HepG2 (cell line): ENCODE data around the gene TULP4. TPM values are rescaled to one million over a fixed set of nuclear protein-coding genes. Genes with fewer than 3 reads are reported as not detected.

ENCODE experiments used
- DR1 ChIP-seq: sonication (generic); formaldehyde crosslinking; IDR thresholded peaks from 2 replicates; pipeline ENCODE4 v1.8.0; 2021; ENCODE audit warnings: mild to moderate bottlenecking, missing genetic modification reagents, inconsistent platforms
- EHMT2 ChIP-seq: fragments of 200-600 bp; sonication (generic); IDR thresholded peaks from 2 replicates; pipeline ENCODE4 v1.7.0; 2017; ENCODE audit warnings: antibody characterized with exemption, low read depth, low read length, borderline replicate concordance
- GTF2F1 ChIP-seq: fragments of 150-350 bp; IDR thresholded peaks from 2 replicates; pipeline ENCODE4 v1.6.1; 2014; ENCODE audit warnings: low read length
- JARID2 ChIP-seq: sonication (generic); formaldehyde crosslinking; IDR thresholded peaks from 2 replicates; pipeline ENCODE4 v1.8.1; 2023; ENCODE audit warnings: missing genetic modification reagents, inconsistent platforms; ENCODE audit not compliant: insufficient replicate concordance
- KDM4B ChIP-seq: sonication (generic); formaldehyde crosslinking; IDR thresholded peaks from 2 replicates; pipeline ENCODE4 v1.4.0; 2020; ENCODE audit warnings: missing genetic modification reagents
- MAFF ChIP-seq: IDR thresholded peaks from 2 replicates; pipeline ENCODE4 v1.6.1; 2011; ENCODE audit warnings: low read depth, low read length, improper control_type of control experiment
- MED8 ChIP-seq: sonication (generic); formaldehyde crosslinking; IDR thresholded peaks from 2 replicates; pipeline ENCODE4 v1.8.1; 2023; ENCODE audit warnings: mild to moderate bottlenecking, missing genetic modification reagents; ENCODE audit not compliant: insufficient replicate concordance
- PHF5A ChIP-seq: IDR thresholded peaks from one replicate; pipeline ENCODE4 v1.6.1; 2018; ENCODE audit warnings: low read depth, missing genetic modification reagents; ENCODE audit not compliant: unreplicated experiment
- PLRG1 ChIP-seq: fragments of 450-650 bp; conservative IDR thresholded peaks from 2 replicates; pipeline ENCODE4 v1.6.1; 2016
- RNF2 ChIP-seq: fragments of 450-650 bp; conservative IDR thresholded peaks from 2 replicates; pipeline ENCODE4 v1.6.1; 2016; ENCODE audit warnings: low read depth
- ZKSCAN1 ChIP-seq: fragments of 150-350 bp; IDR thresholded peaks from 2 replicates; pipeline ENCODE4 v1.6.1; 2014; ENCODE audit warnings: low read length
- ZNF121 ChIP-seq: sonication (generic); formaldehyde crosslinking; IDR thresholded peaks from 2 replicates; pipeline ENCODE4 v1.5.0; 2020; ENCODE audit warnings: mild to moderate bottlenecking, missing genetic modification reagents
- ZNF317 ChIP-seq: sonication (generic); formaldehyde crosslinking; IDR thresholded peaks from 2 replicates; pipeline ENCODE4 v1.5.0; 2020; ENCODE audit warnings: mild to moderate bottlenecking, missing genetic modification reagents
- ZNF615 ChIP-seq: sonication (generic); formaldehyde crosslinking; IDR thresholded peaks from 2 replicates; pipeline ENCODE4 v1.5.0; 2020; ENCODE audit warnings: mild to moderate bottlenecking, missing genetic modification reagents, borderline replicate concordance
- ZNF720 ChIP-seq: sonication (generic); formaldehyde crosslinking; IDR thresholded peaks from 2 replicates; pipeline ENCODE4 v1.4.0; 2020; ENCODE audit warnings: missing genetic modification reagents
- ZNF790 ChIP-seq: sonication (generic); formaldehyde crosslinking; IDR thresholded peaks from 2 replicates; pipeline ENCODE4 v1.8.0; 2022; ENCODE audit warnings: missing genetic modification reagents, mild to moderate bottlenecking, borderline replicate concordance
- polyA plus RNA-seq, 8 experiments: library from polyadenylated mRNA; depleted of rRNA in 3 of 8; stranded (reverse) in 7 of 8; unstranded in 1 of 8; fragments of >200 nt; fragmentation: Illumina TruSeq in 4 of 8; extraction: Trizol in 4 of 8; gene quantifications; 2 replicates each; pipeline versions ENCODE4 v1.2.1 to v1.2.3, GENCODE V29; 2011 to 2016; ENCODE audit warnings: low read depth in 4 of 8, missing spikeins in 1 of 8, mixed read lengths in 1 of 8; ENCODE audit not compliant: insufficient read depth in 1 of 8
- total RNA-seq, 5 experiments: library from RNA; depleted of rRNA; stranded (reverse); fragments of >200 nt; fragmentation: Illumina TruSeq; extraction: Trizol; gene quantifications; 2 replicates each; pipeline ENCODE4 v1.2.3, GENCODE V29; 2016; ENCODE audit warnings: low read depth in 1 of 5
- TF ChIP-seq, protein P1 (sequence below): sonication (generic); formaldehyde crosslinking; IDR thresholded peaks from 2 replicates; pipeline ENCODE4 v1.4.0; 2020; ENCODE audit warnings: missing genetic modification reagents
- TF ChIP-seq, protein P2 (sequence below): sonication (generic); formaldehyde crosslinking; IDR thresholded peaks from 2 replicates; pipeline ENCODE4; 2020; ENCODE audit warnings: missing genetic modification reagents, mild to moderate bottlenecking, borderline replicate concordance
- TF ChIP-seq, protein P3 (sequence below): sonication (generic); formaldehyde crosslinking; IDR thresholded peaks from 2 replicates; pipeline ENCODE4 v1.8.1; 2023; ENCODE audit warnings: mild to moderate bottlenecking, missing genetic modification reagents
- TF ChIP-seq, protein P4 (sequence below): sonication (generic); formaldehyde crosslinking; IDR thresholded peaks from 2 replicates; pipeline ENCODE4 v1.8.0; 2022; ENCODE audit warnings: mild to moderate bottlenecking, missing genetic modification reagents, borderline replicate concordance

Gene TULP4
- total and polyA plus RNA-seq, 2 of the 13 experiments (the other 11 are each of a cell fraction or from before 2014, with no cell fraction given) = 21.1 to 122 TPM

DNA sequence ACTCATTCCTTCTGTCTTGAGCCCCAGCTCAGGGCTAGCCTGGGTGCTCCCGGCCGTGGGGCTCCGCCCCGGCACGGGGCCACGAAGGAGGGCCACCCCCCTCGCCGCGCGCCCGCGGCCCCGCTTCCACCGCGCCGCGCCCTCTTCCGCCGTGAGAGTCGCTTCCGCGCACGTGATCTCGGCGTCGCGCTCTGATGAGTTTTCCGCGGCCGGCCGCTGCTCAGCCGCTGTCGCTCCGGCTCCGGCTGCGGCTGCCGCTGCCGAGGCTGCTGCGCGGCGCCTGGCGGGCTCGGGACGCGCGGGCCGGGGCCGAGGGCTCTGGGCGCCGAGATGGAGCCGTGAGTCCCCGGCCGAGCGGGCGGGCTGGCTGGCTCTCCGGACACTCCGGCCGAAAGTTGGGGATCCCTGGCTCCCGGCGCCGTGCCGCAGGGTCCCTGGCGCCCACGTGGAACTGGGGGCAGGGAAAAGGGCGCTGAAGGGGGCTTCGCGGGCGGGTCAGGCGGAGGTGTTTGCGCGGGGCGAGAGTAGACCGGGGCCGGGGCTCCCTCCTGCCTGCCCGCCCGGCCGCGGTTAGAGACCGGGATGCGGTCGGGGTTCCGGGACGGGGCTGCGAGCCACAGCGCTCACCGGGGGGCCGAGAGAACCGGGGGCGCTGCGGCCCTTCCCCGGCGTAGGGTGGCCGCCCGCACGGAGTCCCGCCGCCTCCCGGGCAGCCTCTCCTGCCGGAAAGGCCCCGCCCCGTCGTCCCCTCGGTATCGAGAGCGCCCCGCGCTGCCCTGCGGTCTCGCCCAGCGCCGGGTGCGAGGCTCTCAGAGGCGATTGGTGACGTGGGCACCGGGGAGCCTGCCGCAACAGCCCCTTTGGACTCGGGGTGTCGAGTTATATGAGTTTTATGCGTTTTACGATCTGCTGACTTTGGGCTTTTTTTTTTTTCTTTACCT, 247.9 kb downstream of the TULP4 start, which contains the start of gene TMEM181 (continued):
- TF ChIP-seq, protein P1, sequence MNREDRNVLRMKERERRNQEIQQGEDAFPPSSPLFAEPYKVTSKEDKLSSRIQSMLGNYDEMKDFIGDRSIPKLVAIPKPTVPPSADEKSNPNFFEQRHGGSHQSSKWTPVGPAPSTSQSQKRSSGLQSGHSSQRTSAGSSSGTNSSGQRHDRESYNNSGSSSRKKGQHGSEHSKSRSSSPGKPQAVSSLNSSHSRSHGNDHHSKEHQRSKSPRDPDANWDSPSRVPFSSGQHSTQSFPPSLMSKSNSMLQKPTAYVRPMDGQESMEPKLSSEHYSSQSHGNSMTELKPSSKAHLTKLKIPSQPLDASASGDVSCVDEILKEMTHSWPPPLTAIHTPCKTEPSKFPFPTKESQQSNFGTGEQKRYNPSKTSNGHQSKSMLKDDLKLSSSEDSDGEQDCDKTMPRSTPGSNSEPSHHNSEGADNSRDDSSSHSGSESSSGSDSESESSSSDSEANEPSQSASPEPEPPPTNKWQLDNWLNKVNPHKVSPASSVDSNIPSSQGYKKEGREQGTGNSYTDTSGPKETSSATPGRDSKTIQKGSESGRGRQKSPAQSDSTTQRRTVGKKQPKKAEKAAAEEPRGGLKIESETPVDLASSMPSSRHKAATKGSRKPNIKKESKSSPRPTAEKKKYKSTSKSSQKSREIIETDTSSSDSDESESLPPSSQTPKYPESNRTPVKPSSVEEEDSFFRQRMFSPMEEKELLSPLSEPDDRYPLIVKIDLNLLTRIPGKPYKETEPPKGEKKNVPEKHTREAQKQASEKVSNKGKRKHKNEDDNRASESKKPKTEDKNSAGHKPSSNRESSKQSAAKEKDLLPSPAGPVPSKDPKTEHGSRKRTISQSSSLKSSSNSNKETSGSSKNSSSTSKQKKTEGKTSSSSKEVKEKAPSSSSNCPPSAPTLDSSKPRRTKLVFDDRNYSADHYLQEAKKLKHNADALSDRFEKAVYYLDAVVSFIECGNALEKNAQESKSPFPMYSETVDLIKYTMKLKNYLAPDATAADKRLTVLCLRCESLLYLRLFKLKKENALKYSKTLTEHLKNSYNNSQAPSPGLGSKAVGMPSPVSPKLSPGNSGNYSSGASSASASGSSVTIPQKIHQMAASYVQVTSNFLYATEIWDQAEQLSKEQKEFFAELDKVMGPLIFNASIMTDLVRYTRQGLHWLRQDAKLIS (CRISPR knock-in tag) = no peak
- no peak for TF ChIP-seq PHF5A
- TF ChIP-seq ZNF615 = no peak
- TF ChIP-seq MED8 (CRISPR knock-in tag) = no peak
- TF ChIP-seq ZNF121 (CRISPR knock-in tag) = no peak; the same call in 1 of the 2 replicates
- no peak for TF ChIP-seq GTF2F1
- peak; percentile 14; the same call in 1 of the 2 replicates for TF ChIP-seq MAFF
- no peak; the same call in 1 of the 2 replicates for TF ChIP-seq ZNF317 (CRISPR knock-in tag)
- no peak for TF ChIP-seq ZNF720 (CRISPR knock-in tag)
- TF ChIP-seq, protein P2, sequence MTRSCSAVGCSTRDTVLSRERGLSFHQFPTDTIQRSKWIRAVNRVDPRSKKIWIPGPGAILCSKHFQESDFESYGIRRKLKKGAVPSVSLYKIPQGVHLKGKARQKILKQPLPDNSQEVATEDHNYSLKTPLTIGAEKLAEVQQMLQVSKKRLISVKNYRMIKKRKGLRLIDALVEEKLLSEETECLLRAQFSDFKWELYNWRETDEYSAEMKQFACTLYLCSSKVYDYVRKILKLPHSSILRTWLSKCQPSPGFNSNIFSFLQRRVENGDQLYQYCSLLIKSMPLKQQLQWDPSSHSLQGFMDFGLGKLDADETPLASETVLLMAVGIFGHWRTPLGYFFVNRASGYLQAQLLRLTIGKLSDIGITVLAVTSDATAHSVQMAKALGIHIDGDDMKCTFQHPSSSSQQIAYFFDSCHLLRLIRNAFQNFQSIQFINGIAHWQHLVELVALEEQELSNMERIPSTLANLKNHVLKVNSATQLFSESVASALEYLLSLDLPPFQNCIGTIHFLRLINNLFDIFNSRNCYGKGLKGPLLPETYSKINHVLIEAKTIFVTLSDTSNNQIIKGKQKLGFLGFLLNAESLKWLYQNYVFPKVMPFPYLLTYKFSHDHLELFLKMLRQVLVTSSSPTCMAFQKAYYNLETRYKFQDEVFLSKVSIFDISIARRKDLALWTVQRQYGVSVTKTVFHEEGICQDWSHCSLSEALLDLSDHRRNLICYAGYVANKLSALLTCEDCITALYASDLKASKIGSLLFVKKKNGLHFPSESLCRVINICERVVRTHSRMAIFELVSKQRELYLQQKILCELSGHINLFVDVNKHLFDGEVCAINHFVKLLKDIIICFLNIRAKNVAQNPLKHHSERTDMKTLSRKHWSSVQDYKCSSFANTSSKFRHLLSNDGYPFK = no peak
- no peak for TF ChIP-seq RNF2
- TF ChIP-seq PLRG1 = no peak
- TF ChIP-seq, protein P3, sequence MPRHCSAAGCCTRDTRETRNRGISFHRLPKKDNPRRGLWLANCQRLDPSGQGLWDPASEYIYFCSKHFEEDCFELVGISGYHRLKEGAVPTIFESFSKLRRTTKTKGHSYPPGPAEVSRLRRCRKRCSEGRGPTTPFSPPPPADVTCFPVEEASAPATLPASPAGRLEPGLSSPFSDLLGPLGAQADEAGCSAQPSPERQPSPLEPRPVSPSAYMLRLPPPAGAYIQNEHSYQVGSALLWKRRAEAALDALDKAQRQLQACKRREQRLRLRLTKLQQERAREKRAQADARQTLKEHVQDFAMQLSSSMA (CRISPR knock-in tag) = no peak; the same call in 1 of the 2 replicates
- TF ChIP-seq ZKSCAN1 = no peak
- TF ChIP-seq DR1 (CRISPR knock-in tag) = no peak; the same call in 1 of the 2 replicates
- TF ChIP-seq, protein P4, sequence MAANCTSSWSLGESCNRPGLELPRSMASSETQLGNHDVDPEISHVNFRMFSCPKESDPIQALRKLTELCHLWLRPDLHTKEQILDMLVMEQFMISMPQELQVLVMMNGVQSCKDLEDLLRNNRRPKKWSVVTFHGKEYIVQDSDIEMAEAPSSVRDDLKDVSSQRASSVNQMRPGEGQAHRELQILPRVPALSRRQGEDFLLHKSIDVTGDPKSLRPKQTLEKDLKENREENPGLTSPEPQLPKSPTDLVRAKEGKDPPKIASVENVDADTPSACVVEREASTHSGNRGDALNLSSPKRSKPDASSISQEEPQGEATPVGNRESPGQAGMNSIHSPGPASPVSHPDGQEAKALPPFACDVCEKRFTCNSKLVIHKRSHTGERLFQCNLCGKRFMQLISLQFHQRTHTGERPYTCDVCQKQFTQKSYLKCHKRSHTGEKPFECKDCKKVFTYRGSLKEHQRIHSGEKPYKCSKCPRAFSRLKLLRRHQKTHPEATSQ (CRISPR knock-in tag) = 0 out of 2 replicates have a peak, but pooled peaks have one; percentile 10
- TF ChIP-seq EHMT2 = no peak
- TF ChIP-seq KDM4B (CRISPR knock-in tag) = peak; percentile 48; the same call in 1 of the 2 replicates
- TF ChIP-seq JARID2 = no peak
- TF ChIP-seq ZNF790 (CRISPR knock-in tag) = peak; percentile 91; the same call in 1 of the 2 replicates
